Cardiac muscle cell (in vitro differentiated cells and primary cell): ENCODE data around the gene ANKH. TPM values are rescaled to one million over a fixed set of nuclear protein-coding genes. Genes with fewer than 3 reads are reported as not detected.

Experiments used
- DNase-seq, 2 donors: peaks; one replicate each; pipeline versions ENCODE4 v3.0.0 to v3.0.0-alpha.2; 2010 to 2017; ENCODE audit warnings: low read depth in 1 of 2, low spot score in 1 of 2
- H3K27ac ChIP-seq: fragments of 200-600 bp; sonication (generic); 2 replicates; pipeline ENCODE4 v1.5.1; 2016
- H3K27me3 ChIP-seq: fragments of 200-600 bp; sonication (generic); 2 replicates; pipeline ENCODE4 v1.6.0; 2016; ENCODE audit warnings: control low read depth
- H3K36me3 ChIP-seq: fragments of 200-600 bp; sonication (generic); 2 replicates; pipeline ENCODE4 v1.5.1; 2016; ENCODE audit warnings: control low read depth
- H3K4me1 ChIP-seq: fragments of 200-600 bp; sonication (generic); 2 replicates; pipeline ENCODE4 v1.8.1; 2017; ENCODE audit warnings: low read depth, mild to moderate bottlenecking, mixed run types
- H3K4me3 ChIP-seq: fragments of 200-600 bp; sonication (generic); 2 replicates; pipeline ENCODE4 v1.5.1; 2016; ENCODE audit warnings: mild to moderate bottlenecking
- H3K9me3 ChIP-seq: fragments of 200-600 bp; sonication (generic); 2 replicates; pipeline ENCODE4 v1.5.1; 2017; ENCODE audit warnings: low read depth, mild to moderate bottlenecking, control low read depth
- CTCF ChIP-seq: IDR thresholded peaks from 2 replicates; pipeline ENCODE4 v1.5.1; 2012; ENCODE audit warnings: low read depth, mild to moderate bottlenecking, low read length
- polyA plus RNA-seq: library from polyadenylated mRNA; unstranded; fragments of >200 nt; fragmentation: Nextera tagmentation; extraction: Ambion mirVana; gene quantifications from 2 replicates; pipeline ENCODE4 v1.2.1, GENCODE V29; 2016
- total RNA-seq: library from RNA; depleted of rRNA; stranded (reverse); fragments of >200 nt; gene quantifications from 2 replicates; pipeline ENCODE4 v1.2.3, GENCODE V29; 2016

Gene ANKH
- total and polyA plus RNA-seq, 2 experiments from 2014 or later = 26.6 to 48.1 TPM

GRCh38 chr5:14707811-14708390, 163.7 kb downstream of the ANKH start:
- Histone ChIP-seq H3K27me3 (no peaks in the 10 kb centered on the region), H3K36me3 (peaks cover 16% of the 10 kb centered on the region), H3K4me1 (no peaks in the 10 kb centered on the region), H3K9me3 (no peaks in the 10 kb centered on the region), H3K4me3 (no peak overlapping the region), H3K27ac (no peak overlapping the region)
- DNase-seq = no peak
- no peak for TF ChIP-seq CTCF

GRCh38 chr5:14706615-14707021, 165.0 kb downstream of the ANKH start:
- Histone ChIP-seq H3K27me3 (no peaks in the 10 kb centered on the region), H3K4me1 (no peaks in the 10 kb centered on the region), H3K27ac (no peak overlapping the region), H3K36me3 (peaks cover 16% of the 10 kb centered on the region), H3K9me3 (no peaks in the 10 kb centered on the region), H3K4me3 (no peak overlapping the region)
- TF ChIP-seq CTCF = no peak
- DNase-seq = peak in 1 of 2 donors; percentile 65

GRCh38 chr5:14705556-14705955, 166.0 kb downstream of the ANKH start:
- Histone ChIP-seq H3K36me3 (peaks cover 16% of the 10 kb centered on the region), H3K27ac (no peak overlapping the region)

GRCh38 chr5:14702238-14702839, 169.2 kb downstream of the ANKH start:
- DNase-seq = no peak
- TF ChIP-seq CTCF = no peak
- Histone ChIP-seq H3K36me3 (peaks cover 4% of the 10 kb centered on the region), H3K9me3 (no peaks in the 10 kb centered on the region), H3K27ac (no peak overlapping the region), H3K27me3 (no peaks in the 10 kb centered on the region), H3K4me1 (no peaks in the 10 kb centered on the region), H3K4me3 (no peak overlapping the region)

More at GRCh38 chr5:14705556-14705955, 166.0 kb downstream of the ANKH start:
- Histone ChIP-seq H3K4me3 (no peak overlapping the region), H3K9me3 (no peaks in the 10 kb centered on the region), H3K27me3 (no peaks in the 10 kb centered on the region), H3K4me1 (no peaks in the 10 kb centered on the region)
- no peak for DNase-seq
- no peak for TF ChIP-seq CTCF

- no peaks in the 10 kb centered on the region for H3K9me3 ChIP-seq
- no peaks in the 10 kb centered on the region for H3K4me1 ChIP-seq
- no peak overlapping the region for H3K4me3 ChIP-seq
- DNase-seq = no peak
- H3K27me3 ChIP-seq = no peaks in the 10 kb centered on the region
- peaks cover 2% of the 10 kb centered on the region for H3K36me3 ChIP-seq
- TF ChIP-seq CTCF = no peak
- no peak overlapping the region for H3K27ac ChIP-seq
These were observed 170.0 kb downstream of the ANKH start for GRCh38 chr5:14701556-14701955.
